B cell (primary cell): ENCODE data around the gene NTRK2. TPM values are rescaled to one million over a fixed set of nuclear protein-coding genes. Genes with fewer than 3 reads are reported as not detected.

Experiments
- ATAC-seq: fragments of 200-7000 bp; cut with Tn5 transposase; one replicate; pipeline ENCODE4 v1.10.0; 2021; ENCODE audit warnings: low read depth, mild to moderate bottlenecking, moderate number of reproducible peaks, moderate library complexity
- CTCF ChIA-PET: fragments of 350-600 bp; sonication (Branson Sonifier 250); formaldehyde crosslinking; loops from one replicate; lab custom pipeline; 2021; ENCODE audit warnings: antibody characterized with exemption, inconsistent platforms; lab: Charles Lee
- POLR2A ChIA-PET: fragments of 350-600 bp; sonication (Branson Sonifier 250); formaldehyde crosslinking; loops from one replicate; lab custom pipeline; 2021; ENCODE audit warnings: antibody characterized with exemption; lab: Charles Lee
- DNase-seq: peaks from one replicate; pipeline ENCODE4 v3.0.0; 2013
- H2AFZ ChIP-seq: 2 replicates; pipeline ENCODE4 v1.6.1; 2012; ENCODE audit warnings: mild to moderate bottlenecking, low read depth, low read length; ENCODE audit not compliant: insufficient read depth, poor library complexity, severe bottlenecking
- H3K27ac ChIP-seq, 2 donors: 1 replicate in 1 of 2; 2 replicates in 1 of 2; pipeline ENCODE4 v1.5.1; 2012 to 2013; ENCODE audit warnings: low read length in 2 of 2, mild to moderate bottlenecking in 2 of 2, moderate library complexity in 1 of 2
- H3K27me3 ChIP-seq, 4 experiments: fragments of 200-600 bp in 1 of 4; sonication (generic) in 1 of 4; replicated peaks in 1 of 4; 1 replicate in 2 of 4; 2 replicates in 2 of 4; pipeline versions ENCODE4 v1.6.1 to v1.7.0; 2013 to 2016; ENCODE audit warnings: low read length in 3 of 4, mild to moderate bottlenecking in 2 of 4, mixed read lengths in 1 of 4, moderate library complexity in 1 of 4; ENCODE audit not compliant: insufficient read depth in 4 of 4, control insufficient read depth in 3 of 4; ENCODE audit errors: control extremely low read depth in 1 of 4
- H3K36me3 ChIP-seq, 2 experiments: replicated peaks in 1 of 2; 1 replicate in 1 of 2; 2 replicates in 1 of 2; pipeline versions ENCODE4 v1.6.1 to v1.7.1; 2013; ENCODE audit warnings: low read length in 1 of 2; ENCODE audit not compliant: insufficient read depth in 2 of 2, control insufficient read depth in 1 of 2; ENCODE audit errors: control extremely low read depth in 1 of 2, extremely low read depth in 1 of 2
- H3K4me1 ChIP-seq, 2 donors: fragments of 200-600 bp in 1 of 2; sonication (generic) in 1 of 2; 1 replicate in 1 of 2; 2 replicates in 1 of 2; pipeline versions ENCODE4 v1.5.1 to v1.6.1; 2013 to 2017; ENCODE audit warnings: low read length in 2 of 2; ENCODE audit not compliant: control insufficient read depth in 2 of 2, insufficient read depth in 2 of 2
- H3K4me2 ChIP-seq: replicated peaks from 2 replicates; pipeline ENCODE3; 2012; ENCODE audit warnings: mild to moderate bottlenecking, low read depth, low read length; ENCODE audit not compliant: poor library complexity, severe bottlenecking
- H3K4me3 ChIP-seq, 5 experiments: fragments of 200-600 bp in 1 of 5; sonication (generic) in 1 of 5; 1 replicate in 3 of 5; 2 replicates in 2 of 5; pipeline versions ENCODE4 v1.5.1 to v1.7.0; 2011 to 2016; ENCODE audit warnings: low read length in 4 of 5, mild to moderate bottlenecking in 4 of 5, low read depth in 2 of 5, control low read depth in 1 of 5, moderate library complexity in 1 of 5; ENCODE audit not compliant: insufficient read depth in 1 of 5; ENCODE audit errors: control extremely low read depth in 1 of 5, extremely low read depth in 1 of 5
- H3K79me2 ChIP-seq: fragments of 200-600 bp; sonication (generic); one replicate; pipeline ENCODE4 v1.6.0; 2016; ENCODE audit warnings: low read length; ENCODE audit not compliant: control insufficient read depth, insufficient read depth
- H3K9ac ChIP-seq: fragments of 200-600 bp; sonication (generic); 2 replicates; pipeline ENCODE4 v1.6.1; 2017; ENCODE audit warnings: mild to moderate bottlenecking, low read length, moderate library complexity
- H3K9me3 ChIP-seq, 3 donors: one replicate each; pipeline versions ENCODE4 v1.6.1 to v1.7.1; 2013; ENCODE audit warnings: low read length in 2 of 3; ENCODE audit not compliant: control insufficient read depth in 2 of 3, insufficient read depth in 1 of 3; ENCODE audit errors: control extremely low read depth in 1 of 3
- H4K20me1 ChIP-seq: 2 replicates; pipeline ENCODE4 v1.6.0; 2012; ENCODE audit warnings: mild to moderate bottlenecking, low read length; ENCODE audit not compliant: insufficient read depth, control insufficient read depth, poor library complexity, severe bottlenecking
- H3K27ac Mint-ChIP-seq: one replicate; pipeline ENCODE4 v1.8.0; 2021; ENCODE audit warnings: mixed read lengths
- H3K27me3 Mint-ChIP-seq: one replicate; pipeline ENCODE4 v1.8.0; 2021; ENCODE audit warnings: mixed read lengths
- H3K4me1 Mint-ChIP-seq: one replicate; pipeline ENCODE4 v1.8.0; 2021; ENCODE audit warnings: mixed read lengths
- H3K4me3 Mint-ChIP-seq: one replicate; pipeline ENCODE4 v1.8.0; 2021; ENCODE audit warnings: mixed read lengths
- H3K9me3 Mint-ChIP-seq: one replicate; pipeline ENCODE4 v1.8.0; 2022; ENCODE audit warnings: mixed read lengths; ENCODE audit not compliant: insufficient read depth
- EZH2 ChIP-seq: IDR thresholded peaks from 2 replicates; pipeline ENCODE4 v1.6.1; 2012; ENCODE audit warnings: borderline replicate concordance, low read depth, mild to moderate bottlenecking, moderate library complexity, low read length; ENCODE audit not compliant: insufficient read depth, poor library complexity, severe bottlenecking
- WGBS: methylation state at CpG from one replicate; pipeline ENCODE4 v1.1.5; 2013; ENCODE audit warnings: missing lambda C conversion rate; ENCODE audit not compliant: insufficient coverage; 5-methylcytosine and 5-hydroxymethylcytosine counted together
- intact Hi-C: fragments of 100-400 bp; cut with micrococcal nuclease; formaldehyde crosslinking; loops from one replicate; pipeline ENCODE4 v1.10.0; 2022
- polyA plus RNA-seq: library from polyadenylated mRNA; depleted of rRNA; stranded (reverse); fragments of >200 nt; gene quantifications from 2 replicates; pipeline ENCODE4 v1.2.3, GENCODE V29; 2012
- total RNA-seq, 2 donors: library from RNA; stranded (reverse); fragments of 120-200 nt in 1 of 2; gene quantifications; 1 replicate in 1 of 2; 2 replicates in 1 of 2; pipeline versions ENCODE4 v1.2.3 to v1.2.4, GENCODE V29; 2013 to 2022
- TF ChIP-seq, protein P1 (sequence below): fragments of 200-600 bp; IDR thresholded peaks from one replicate; pipeline ENCODE4 v1.8.0; 2022; ENCODE audit warnings: antibody characterized with exemption, mild to moderate bottlenecking

The NTRK2 gene
- total and polyA plus RNA-seq, 2 donors (not counting 1 experiment from before 2014, with no cell fraction given): 0.03 to 0.10 TPM

DNA sequence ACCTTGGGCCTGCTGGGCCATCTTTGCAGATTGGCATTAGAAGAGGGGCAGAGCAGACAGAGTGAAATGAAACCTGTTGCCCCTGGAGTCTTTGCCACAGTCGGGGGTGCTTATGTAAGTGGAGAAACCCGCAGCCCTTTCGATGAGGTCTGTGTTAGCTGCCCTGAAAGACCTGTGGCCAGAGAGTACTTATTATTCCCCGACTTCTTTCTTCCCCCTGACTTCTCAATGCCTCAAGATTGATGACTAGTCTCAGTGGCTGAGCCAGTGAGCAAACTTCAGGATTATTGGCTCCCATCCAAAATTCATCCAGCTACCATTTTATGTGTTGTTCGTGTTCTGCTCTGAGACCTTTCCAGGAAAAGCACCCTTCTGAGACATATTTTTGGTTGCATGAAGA is 7.6 kb downstream of the NTRK2 start:
- Histone ChIP-seq H3K9ac (no peak overlapping the region), H3K4me3 (no peak overlapping the region), H3K4me1 (no peaks in the 10 kb centered on the region), H3K27ac (no peak overlapping the region), H4K20me1 (no peaks in the 10 kb centered on the region), H3K79me2 (no peaks in the 10 kb centered on the region), H2AFZ (no peak overlapping the region), H3K36me3 (no peaks in the 10 kb centered on the region), H3K9me3 (no peaks in the 10 kb centered on the region), H3K27me3 (peaks cover 0 to 6% (median 3%) of the 10 kb centered on the region in 4 experiments), H3K4me2 (no peak overlapping the region)
- H3K4me3 Mint-ChIP-seq: no peak overlapping the region
- H3K4me1 Mint-ChIP-seq: no peaks in the 10 kb centered on the region
- ATAC-seq: no peak
- intact Hi-C loops: no loop called here
- CTCF ChIA-PET: no interaction called here
- no peak overlapping the region for H3K27ac Mint-ChIP-seq
- POLR2A ChIA-PET: no interaction called here
- no peak for DNase-seq
- peaks cover 10% of the 10 kb centered on the region for H3K27me3 Mint-ChIP-seq
- WGBS: 92% methylated on average over 4 of the region's 5 CpGs
- no peaks in the 10 kb centered on the region for H3K9me3 Mint-ChIP-seq
- no peak for TF ChIP-seq EZH2
- TF ChIP-seq, protein P1, sequence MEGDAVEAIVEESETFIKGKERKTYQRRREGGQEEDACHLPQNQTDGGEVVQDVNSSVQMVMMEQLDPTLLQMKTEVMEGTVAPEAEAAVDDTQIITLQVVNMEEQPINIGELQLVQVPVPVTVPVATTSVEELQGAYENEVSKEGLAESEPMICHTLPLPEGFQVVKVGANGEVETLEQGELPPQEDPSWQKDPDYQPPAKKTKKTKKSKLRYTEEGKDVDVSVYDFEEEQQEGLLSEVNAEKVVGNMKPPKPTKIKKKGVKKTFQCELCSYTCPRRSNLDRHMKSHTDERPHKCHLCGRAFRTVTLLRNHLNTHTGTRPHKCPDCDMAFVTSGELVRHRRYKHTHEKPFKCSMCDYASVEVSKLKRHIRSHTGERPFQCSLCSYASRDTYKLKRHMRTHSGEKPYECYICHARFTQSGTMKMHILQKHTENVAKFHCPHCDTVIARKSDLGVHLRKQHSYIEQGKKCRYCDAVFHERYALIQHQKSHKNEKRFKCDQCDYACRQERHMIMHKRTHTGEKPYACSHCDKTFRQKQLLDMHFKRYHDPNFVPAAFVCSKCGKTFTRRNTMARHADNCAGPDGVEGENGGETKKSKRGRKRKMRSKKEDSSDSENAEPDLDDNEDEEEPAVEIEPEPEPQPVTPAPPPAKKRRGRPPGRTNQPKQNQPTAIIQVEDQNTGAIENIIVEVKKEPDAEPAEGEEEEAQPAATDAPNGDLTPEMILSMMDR: no peak

GRCh38 chr9:84679571-84679970 is 10.0 kb downstream of the NTRK2 start:
- Histone ChIP-seq H2AFZ (no peak overlapping the region), H3K9ac (no peak overlapping the region), H3K79me2 (no peaks in the 10 kb centered on the region), H3K27me3 (no peaks in the 10 kb centered on the region), H3K36me3 (no peaks in the 10 kb centered on the region), H3K9me3 (no peaks in the 10 kb centered on the region), H3K4me2 (no peak overlapping the region), H4K20me1 (no peaks in the 10 kb centered on the region), H3K4me1 (no peaks in the 10 kb centered on the region), H3K27ac (no peak overlapping the region), H3K4me3 (no peak overlapping the region)
- no peak for TF ChIP-seq EZH2
- intact Hi-C loops: no loop called here
- Mint-ChIP-seq H3K27me3 (no peaks in the 10 kb centered on the region), H3K9me3 (peaks cover 3% of the 10 kb centered on the region), H3K4me3 (no peak overlapping the region), H3K4me1 (no peaks in the 10 kb centered on the region), H3K27ac (no peak overlapping the region)
- ChIA-PET POLR2A (no interaction called here), CTCF (no interaction called here)
- ATAC-seq: no peak
- no CpG with 5 or more reads among the region's 1 CpG for WGBS
- no peak for DNase-seq
